NCI-H82 (cell line): ENCODE measurements around the gene CPSF7.
"Not testable (repeated sequence)": the region's sequence is repeated elsewhere in the genome, so short reads cannot be mapped to it uniquely, and the experiment has no call there.

Source experiments
- DNase-seq: peaks from one replicate; lab custom pipeline; 2025; lab: John Stamatoyannopoulos, UW

Gene CPSF7

DNA sequence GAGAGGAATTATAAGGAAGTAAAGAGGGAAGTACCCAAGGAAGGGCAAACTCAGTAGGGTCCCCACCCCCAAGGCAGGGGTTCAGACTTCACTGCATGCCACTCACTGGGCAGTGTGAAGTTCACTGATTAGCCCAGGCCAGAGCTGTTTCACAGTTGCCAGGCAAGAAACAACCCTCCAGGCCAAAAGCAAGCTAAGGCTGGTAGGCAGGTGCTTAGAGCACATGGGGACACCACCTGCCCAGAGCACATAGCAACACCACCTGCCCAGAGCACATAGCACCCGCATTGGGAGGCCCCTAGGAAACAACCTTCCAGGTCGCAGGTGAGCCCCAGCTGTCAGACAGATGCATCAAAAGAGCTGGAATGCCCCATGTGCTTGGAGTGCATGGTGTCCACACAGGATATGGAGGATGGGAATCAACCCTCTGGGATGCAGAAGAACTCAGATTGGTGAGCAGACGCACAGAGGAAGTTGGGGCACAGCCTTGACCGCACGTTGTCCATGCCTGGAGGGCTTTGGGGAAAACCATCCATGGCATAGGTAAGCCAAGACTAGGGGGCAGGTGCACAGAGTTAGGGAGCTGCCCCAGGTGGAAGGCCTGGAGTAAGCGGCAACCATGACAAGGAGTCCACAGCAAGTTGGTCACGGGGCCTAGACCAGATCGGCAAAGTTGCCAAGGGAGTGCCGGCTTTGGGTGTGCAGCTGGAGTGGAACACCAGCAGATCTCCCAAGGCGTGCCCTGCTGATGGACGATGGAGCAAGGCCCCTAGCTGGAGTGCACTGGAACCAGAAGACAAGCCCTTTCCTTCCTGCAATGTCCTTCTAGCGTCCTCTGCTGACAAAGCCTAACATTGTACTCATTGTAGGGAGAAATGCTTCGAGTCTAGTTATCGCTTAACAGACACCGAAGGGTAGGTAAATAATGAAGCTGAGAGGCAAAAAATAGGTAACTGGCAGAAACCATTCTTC, 45.2 kb downstream of the CPSF7 start:
- DNase-seq: peak; percentile 28

DNA sequence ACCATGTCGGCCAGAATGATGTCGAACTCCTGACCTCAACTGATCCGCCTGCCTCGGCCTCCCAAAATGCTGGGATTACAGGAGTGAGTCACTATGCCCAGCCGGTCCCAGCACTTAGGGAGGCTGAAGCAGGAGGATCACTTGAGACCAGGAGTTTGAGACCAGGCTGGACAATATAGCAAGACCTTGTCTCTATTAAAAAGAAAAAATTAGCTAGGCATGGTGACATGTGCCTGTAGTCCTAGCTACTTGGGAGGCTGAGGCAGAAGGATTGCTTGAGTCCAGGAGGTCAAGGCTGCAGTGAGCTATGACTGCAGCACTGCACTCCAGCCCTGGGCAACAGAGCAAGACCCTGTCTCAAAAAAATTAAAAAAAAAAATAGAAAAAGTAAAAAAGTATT, 45.9 kb downstream of the CPSF7 start:
- not testable (repeated sequence) for DNase-seq

DNA sequence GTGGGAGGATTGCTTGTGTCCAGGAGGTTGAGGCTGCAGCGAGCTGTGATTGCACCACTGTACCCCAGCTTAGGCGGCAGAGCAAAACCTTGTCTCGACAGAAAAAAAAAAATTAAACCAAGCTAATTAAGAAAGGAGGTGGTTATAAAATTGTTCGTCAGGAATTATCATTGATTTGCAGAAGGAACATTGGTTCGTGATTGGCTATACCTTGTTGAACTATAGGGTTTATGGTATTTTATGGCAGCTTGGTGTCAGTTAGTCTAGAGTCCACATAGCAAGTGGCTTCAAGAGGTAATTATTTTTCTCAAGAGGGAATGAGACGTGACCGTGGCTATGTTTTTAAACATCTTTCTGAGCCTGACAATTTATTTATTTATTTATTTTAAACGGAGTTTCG, 48.9 kb downstream of the CPSF7 start:
- DNase-seq: no peak

DNA sequence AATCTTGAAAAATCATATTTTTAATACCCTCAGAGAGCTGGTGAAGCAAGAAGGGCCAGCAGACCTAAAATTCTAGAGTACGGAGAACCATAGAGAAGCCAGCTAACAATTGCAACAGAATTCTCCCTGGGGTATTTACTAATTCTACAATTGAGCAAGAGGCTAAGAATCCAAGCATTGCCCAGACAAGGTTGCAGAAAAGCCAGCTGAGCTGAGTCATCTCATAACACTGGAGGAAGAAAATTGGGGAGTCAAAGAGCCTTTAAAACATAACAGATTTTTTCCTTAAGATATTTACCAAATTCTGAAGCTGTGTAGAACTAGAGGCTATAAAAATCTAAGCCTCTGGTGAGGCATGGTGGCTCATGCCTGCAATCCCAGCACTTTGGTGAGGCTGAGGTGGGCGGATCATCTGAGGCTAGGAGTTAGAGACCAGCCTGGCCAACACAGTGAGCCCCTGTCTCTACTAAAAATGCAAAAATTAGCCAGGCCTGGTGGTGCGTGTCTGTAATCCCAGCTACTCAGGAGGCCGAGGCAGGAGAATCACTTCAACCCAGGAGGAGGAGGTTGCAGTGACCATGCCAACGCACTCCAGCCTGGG, 51.0 kb downstream of the CPSF7 start:
- DNase-seq: no peak

DNA sequence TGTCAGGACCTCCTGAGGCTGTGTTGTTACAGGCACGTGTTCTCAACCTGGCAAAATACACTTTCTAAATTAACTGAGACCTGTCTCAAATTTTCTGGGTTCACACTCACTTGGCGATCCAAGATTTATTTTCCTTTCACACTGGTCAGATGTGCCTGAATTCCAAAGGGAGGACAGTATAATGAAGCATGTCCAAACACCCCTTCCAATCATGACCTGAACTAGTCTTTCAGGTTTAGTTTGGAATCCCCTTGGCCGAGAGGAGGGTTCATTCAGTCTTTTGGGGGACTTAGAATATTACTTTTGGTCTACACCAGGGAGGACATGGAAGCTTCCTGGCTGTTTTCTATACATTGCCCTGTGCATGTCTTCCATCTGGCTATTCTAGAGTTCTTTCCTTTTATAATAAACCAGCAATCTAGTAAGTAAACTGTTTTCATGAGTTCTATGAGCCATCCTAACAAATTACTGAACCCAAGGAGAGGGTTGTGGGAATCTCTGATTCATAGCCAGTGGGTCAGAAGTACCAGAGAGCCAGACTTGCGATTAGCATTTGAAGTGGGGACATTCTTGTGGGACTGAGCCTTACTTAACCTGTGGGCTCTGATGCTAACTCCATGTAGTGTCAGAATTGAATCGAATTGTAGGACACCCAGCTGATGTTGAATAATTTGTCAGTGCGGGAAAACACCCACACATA, 52.2 kb downstream of the CPSF7 start:
- no peak for DNase-seq

DNA sequence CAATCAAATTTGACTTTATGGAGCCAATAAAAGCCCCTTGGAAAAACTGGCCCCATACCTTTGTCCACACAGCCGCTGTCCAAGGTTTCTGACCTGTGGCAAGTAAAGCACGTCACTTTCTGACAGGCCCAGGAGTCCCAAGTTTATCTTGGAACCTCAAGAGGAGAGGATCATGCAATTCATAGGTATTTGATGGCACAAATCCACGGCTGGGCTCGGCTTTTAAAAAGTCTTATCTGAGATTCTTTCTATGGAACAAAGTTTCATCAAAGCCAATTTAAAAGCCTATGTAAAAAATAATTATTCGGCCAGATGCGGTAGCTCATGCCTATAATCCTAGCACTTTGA, 54.0 kb downstream of the CPSF7 start:
- no peak for DNase-seq

DNA sequence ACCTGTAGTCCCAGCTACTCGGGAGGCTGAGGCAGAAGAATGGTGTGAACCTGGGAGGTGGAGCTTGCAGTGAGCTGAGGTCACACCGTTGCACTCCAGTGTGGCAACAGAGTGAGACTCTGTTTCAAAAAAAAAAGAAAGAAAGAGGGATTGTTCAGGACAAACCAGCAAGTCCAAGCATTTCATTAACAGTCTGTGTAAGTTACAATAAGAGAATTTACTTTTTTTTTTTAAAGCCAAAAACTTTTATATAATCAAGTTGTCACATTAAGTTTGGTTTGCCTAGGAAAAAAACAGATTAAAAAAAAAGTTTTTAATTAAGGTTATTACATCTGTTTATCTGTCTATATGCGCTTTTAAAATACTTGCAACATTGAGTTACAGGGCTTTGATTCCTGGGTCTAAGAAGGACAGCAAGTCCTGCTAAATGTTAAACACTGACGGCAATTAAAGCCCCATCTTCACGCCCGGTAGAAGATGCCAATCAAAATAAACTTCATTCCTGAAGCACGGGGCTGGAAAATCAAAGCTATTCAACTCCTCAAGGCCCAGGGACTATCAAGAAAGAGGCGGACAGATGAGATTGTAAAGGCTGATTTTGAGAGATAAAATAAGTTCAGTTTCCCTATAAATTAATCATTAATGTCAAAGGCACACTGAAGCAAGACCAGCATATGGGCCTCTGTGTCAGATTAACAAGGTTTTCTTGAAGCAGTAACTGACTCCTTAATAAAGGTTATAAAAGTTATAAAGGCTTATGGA, 56.9 kb downstream of the CPSF7 start:
- no peak for DNase-seq

DNA sequence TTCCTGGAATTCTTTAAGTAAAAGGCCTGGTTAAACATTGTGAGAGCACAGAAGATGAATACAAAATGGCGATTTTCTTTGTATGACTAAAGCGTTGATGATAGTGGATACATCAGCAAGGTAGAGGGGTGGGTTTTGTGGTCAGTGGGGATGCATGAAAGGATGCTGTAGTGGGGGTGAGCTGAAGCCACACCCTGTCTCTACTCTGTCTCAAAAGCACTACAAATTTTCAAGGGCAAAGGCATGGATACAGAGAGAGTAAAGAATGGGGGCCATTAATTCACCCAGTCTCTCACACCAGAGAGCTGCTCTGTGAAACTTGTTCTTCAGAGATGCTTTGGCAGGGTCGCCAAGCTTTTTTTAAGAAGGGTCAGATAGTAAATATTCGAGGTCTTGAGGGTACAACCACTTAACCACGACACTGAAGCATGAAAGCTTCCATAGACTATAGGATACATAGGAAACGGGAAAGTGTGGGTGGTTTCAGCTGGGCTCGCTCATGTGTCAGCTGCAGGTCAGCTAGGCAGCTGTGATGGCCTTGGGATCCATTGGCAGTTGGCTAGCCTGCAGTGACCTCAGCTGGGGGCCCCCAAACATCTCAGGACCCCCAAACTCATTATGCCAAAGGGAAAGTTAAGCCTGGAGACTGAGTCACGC, 59.3 kb downstream of the CPSF7 start:
- DNase-seq: no peak

DNA sequence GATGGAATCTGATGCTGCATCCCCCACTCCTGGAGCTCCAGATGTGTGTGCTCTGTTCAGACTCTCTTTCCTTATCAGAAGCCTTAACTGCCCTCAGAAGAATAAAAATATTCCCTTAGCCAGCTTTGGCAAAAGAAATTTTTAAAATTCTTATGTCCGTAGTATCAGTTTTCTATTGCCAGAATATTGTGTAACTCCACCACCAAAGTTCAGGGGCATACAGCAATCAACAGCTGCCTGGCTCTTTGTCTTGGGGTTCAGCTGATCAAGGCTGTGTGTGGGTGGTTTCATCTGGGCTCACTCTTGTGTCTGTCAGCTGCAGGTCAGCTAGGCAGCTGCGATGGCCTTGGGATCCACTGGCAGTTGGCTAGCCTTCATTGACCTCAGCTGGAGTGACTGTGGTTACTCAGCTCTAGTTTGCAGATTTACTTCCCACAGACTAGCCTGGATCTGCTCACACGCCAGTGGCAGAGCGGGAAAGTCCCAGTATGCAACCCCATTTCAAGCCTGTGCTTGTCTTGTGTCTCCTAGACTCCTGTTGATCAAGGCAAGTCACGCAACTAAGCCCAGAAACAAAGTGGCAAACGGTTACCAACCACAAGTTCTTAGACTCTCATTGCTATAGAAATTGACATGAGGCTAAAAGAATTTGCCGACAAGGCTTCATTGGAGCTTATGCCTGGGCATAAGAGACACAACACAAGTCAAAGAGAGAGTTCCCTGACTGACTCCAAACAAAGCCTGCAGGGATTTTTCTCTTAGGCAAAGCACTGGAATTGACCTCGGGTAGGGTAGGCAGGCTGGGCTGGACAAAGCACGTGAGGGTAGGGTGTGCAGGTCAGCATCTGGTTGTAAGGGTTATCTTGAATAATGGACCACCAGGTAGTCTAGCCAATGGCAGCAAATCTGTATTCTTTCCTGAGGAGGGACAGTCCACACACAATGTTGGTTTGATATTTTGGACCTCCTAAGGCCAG, 60.1 kb downstream of the CPSF7 start:
- DNase-seq: no peak

DNA sequence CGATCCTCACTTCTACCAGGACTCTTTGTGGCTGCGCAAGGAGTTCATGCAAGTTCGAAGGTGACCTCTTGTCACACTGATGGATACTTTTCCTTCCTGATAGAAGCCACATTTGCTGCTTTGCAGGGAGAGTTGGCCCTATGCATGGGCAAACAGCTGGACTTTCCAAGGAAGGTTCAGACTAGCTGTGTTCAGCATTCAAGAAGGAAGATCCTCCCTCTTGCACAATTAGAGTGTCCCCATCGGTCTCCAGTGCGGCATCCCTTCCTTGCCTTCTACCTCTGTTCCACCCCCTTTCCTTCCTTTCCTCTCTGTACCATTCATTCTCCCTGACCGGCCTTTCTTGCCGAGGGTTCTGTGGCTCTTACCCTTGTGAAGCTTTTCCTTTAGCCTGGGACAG, 61.1 kb downstream of the CPSF7 start:
- no peak for DNase-seq

DNA sequence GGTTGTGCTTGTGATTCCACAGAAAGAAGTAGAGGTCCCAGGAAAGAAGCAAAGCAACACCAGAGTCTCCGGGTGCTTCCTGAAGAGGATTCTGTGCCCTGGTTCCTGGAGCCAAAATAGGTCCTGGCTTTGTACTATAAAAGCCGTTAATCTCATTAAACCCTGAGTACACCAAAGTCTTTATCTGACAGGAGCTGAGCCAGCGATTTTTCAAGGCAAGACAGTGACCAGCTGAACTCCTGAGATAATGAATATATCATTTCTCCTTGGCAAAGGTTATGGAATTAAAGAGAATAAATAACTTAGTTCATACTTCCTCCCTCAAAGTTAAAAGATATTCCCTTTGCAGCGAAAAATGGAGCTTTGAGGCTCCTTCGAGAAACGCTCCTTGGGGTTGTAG, 62.4 kb downstream of the CPSF7 start:
- peak; percentile 84 for DNase-seq

DNA sequence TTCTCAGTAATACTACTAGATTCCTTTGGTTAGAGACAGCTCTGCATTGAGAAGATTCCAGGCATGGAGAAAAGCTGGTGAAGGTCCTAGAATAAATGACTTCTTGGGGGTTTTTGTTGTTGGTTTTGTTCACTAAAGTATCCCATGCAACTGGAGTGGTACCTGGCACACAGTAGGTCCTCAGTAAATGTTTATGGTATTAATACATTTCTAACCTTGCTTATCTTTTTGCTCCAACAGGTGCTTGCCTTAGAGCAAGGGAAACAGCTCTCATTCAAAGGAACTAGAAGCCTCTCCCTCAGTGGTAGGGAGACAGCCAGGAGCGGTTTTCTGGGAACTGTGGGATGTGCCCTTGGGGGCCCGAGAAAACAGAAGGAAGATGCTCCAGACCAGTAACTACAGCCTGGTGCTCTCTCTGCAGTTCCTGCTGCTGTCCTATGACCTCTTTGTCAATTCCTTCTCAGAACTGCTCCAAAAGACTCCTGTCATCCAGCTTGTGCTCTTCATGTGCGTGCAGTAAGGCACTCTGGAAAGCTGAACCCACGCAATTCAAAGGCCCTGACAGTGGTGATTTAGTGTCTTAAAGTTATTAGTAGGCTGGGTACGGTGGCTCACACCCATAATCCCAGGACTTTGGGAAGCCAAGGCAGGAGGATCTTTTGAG, 65.6 kb downstream of the CPSF7 start:
- no peak for DNase-seq

DNA sequence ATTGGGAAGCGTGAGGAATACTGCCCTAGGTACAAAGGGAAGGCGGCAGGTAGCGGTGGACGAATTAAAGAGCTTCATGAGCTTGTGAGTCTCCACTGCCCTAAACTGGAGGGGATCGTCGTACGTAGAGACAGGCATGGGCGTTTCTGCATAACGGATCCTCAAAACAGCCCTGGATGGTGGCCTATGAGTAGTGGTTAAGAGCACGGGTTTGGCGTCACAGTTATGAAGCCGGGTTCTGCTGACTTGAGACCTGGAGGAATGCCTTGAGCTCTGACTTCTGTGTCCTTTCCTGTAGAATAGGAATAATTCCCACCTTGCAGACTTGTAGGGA, 67.3 kb downstream of the CPSF7 start:
- DNase-seq: peak; percentile 66

DNA sequence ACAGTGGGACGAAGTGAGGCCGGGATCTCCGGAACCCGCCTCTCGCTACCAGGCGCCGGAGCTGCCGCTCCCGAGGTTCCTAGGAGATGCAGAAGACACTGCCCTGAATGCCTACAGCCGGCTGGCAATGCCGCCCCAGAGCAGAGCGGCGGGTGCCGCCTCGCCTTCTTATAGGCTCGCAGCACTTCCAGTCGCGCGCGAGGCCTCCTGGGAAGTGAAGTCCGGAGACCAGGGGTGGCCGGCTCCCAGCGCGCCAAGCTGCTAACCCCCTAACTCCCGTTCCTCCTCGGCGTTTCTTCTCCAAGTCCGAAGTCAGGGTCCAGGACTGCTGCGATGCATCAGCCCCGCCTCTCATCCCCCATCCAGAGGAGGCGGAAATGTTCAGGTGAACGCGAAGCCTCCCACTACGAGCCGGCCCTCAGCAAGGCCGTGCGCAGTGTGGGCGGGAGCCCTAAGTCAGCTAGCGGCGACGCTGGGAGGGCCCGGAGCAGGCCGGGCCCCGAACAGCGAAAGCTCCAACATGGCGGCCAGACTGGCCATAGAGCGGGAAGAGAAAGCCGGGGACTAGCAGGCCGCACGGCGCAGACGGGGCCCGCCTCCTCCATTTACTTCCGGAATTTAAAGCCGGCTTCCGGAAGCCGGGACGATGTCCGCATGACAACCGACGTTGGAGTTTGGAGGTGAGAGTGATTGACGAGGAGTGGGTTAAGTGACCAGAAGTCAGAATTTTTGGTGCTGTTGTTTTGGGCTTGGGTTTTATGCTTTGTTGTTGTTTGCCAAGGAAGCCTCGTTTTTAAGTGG, 67.8 kb downstream of the CPSF7 start, which contains the start of the genes CYB561A3 and TMEM138:
Gene CYB561A3, minus strand, starts transcription at position 142 of the 801 bp plus-strand sequence. CDS start 5,169 bp downstream, outside the sequence.
Gene TMEM138, plus strand, starts transcription at position 634 of the 801 bp plus-strand sequence. CDS start 2,017 bp downstream, outside the sequence.
- peak; percentile 96 for DNase-seq

DNA sequence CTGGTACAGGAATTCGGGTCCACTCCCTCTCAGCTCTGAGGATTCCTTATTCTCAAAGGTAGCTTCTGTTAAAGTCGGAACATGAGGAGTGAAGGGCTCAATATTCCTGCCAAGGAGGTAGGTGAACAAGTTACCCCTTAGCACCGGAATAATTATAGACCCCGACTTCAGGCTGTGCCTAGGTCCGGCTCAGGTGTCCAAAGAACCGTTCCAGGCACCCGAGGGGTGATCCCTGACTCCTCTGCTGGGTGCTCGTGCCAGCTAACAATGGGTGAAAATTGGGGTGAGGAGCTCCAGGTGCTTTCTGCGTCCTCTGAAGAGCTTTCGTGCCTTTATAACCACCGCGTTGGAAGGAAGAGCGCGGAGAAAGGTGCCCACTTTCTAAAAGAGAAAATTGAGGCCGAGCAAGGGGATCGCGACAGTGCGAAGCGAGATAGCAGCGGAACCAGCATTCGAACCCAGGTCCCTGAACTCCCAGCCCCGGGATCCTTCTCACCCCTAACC, 68.5 kb downstream of the CPSF7 start:
- no peak for DNase-seq

DNA sequence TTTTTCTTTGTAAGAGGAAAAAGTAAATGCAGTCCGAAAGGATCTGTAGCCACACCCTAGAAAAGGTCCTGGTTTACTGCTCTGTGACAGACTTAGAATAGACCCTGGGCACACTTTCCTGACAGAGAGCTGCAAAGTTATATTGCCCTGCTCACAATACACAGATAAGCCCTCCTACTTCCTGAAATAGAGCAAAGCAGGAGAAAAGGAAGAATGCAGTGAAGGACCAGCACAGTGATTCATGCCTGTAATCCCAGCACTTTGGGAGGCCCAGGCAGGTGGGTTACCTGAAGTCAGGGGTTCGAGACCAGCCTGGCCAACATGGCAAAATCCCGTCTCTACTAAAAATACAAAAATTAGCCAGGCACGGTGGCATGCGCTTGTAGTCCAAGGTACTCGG, 70.3 kb downstream of the CPSF7 start:
- no peak for DNase-seq

DNA sequence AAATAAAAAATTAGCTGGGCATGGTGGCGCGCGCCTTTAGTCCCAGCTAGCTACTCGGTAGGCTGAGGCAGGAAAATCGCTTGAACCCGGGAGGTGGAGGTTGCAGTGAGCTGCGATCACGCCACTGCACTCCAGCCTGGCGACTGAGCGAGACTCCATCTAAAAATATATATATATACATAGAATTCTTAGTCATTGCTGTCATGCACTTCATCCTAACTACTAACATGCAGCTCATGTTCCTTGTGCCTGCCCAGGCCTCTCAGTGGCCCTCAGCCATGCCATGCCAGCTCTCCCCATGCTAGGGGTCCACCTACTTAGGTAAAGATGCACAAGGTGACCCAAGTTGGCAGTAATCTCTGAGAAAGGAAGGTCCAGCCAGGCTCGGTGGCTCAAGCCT, 71.2 kb downstream of the CPSF7 start:
- DNase-seq: no peak

DNA sequence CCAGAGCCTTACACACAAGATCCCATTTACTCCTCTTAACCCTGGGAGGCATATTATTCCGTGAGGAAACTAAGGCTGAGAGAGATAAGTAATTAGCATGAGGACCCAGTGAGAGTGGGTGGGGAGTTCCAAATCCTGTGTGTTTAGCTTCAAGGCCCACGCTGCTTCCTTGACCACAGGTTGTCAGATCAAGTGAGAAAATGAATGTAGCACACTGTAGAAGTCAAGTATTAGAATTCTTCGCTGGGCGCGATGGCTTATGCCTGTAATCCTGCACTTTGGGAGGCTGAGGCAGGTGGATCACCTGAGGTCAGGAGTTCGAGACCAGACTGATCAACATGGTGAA, 71.9 kb downstream of the CPSF7 start:
- no peak for DNase-seq
